ENCODE data around the gene MDFIC.

- TF ChIP-seq CTCF (IDR thresholded peaks at IDR 0.05) (no peak), SIN3A (IDR thresholded peaks at IDR 0.05; ENCODE audit: borderline replicate concordance, low read depth, low read length) (no peak), RAD21 (IDR thresholded peaks at IDR 0.05; ENCODE audit: low read length) (no peak), JUND (IDR thresholded peaks at IDR 0.05) (no peak), EZH2phosphoT487 (IDR thresholded peaks at IDR 0.05; ENCODE audit: borderline replicate concordance, low read depth) (no peak), MXI1 (IDR thresholded peaks at IDR 0.05; ENCODE audit: low read depth, low read length) (no peak), IRF3 (IDR thresholded peaks at IDR 0.05; ENCODE audit: low read depth, low read length) (no peak), GATA2 (CRISPR knock-in tag; IDR thresholded peaks at IDR 0.05) (no peak)
Observed at GRCh38 chr7:115037128-115037802, 115.4 kb downstream of the MDFIC start.
